NCI-H1930 (cell line): ENCODE measurements around the gene KCNK16.

Experiments used
- DNase-seq, 2 experiments: peaks; one replicate each; lab custom pipeline; 2025; lab: John Stamatoyannopoulos, UW

The KCNK16 gene

GRCh38 chr6:39341937-39342336 lies 19.4 kb upstream of the KCNK16 start:
- no peak for DNase-seq

- DNase-seq, result no peak
Observed at GRCh38 chr6:39341352-39341751, 18.9 kb upstream of the KCNK16 start.

- no peak for DNase-seq
Observed at GRCh38 chr6:39339868-39340550, 17.5 kb upstream of the KCNK16 start.

GRCh38 chr6:39339096-39339867 lies 16.8 kb upstream of the KCNK16 start:
- DNase-seq, result no peak

GRCh38 chr6:39338397-39338796 lies 15.9 kb upstream of the KCNK16 start:
- DNase-seq, result no peak

GRCh38 chr6:39335780-39336545 lies 13.5 kb upstream of the KCNK16 start:
- DNase-seq, result no peak

- DNase-seq, result no peak
Observed at GRCh38 chr6:39333644-39334438, 11.3 kb upstream of the KCNK16 start.

GRCh38 chr6:39330476-39330875 lies 8.0 kb upstream of the KCNK16 start:
- DNase-seq, result no peak

- no peak for DNase-seq
Observed at GRCh38 chr6:39330057-39330456, 7.6 kb upstream of the KCNK16 start.

GRCh38 chr6:39328066-39328465 lies 5.6 kb upstream of the KCNK16 start:
- no peak for DNase-seq

- DNase-seq, result no peak
Observed at GRCh38 chr6:39327507-39327906, 5.0 kb upstream of the KCNK16 start.

- DNase-seq, result no peak
Observed at GRCh38 chr6:39321761-39322160, 741 bp downstream of the KCNK16 start.

GRCh38 chr6:39320363-39320984 lies 2.0 kb downstream of the KCNK16 start:
- no peak for DNase-seq

- no peak for DNase-seq
Observed at GRCh38 chr6:39319621-39320362, 2.7 kb downstream of the KCNK16 start.

GRCh38 chr6:39317256-39317655 lies 5.2 kb downstream of the KCNK16 start:
- no peak for DNase-seq

GRCh38 chr6:39314273-39314795 lies 8.2 kb downstream of the KCNK16 start, which contains the start of gene KCNK17:
Gene KCNK17 (minus strand): TSS chr6:39314419. CDS start chr6:39314320, 99 bp downstream.
- DNase-seq, result no peak

GRCh38 chr6:39313526-39314272 lies 8.8 kb downstream of the KCNK16 start:
- DNase-seq, result no peak

GRCh38 chr6:39312912-39313525 lies 9.5 kb downstream of the KCNK16 start:
- no peak for DNase-seq

GRCh38 chr6:39310542-39310941 lies 12.0 kb downstream of the KCNK16 start:
- DNase-seq, result no peak
